GM19240 (cell line): ENCODE measurements around the gene PACSIN1.
"Not testable (repeated sequence)": the region's sequence is repeated elsewhere in the genome, so short reads cannot be mapped to it uniquely, and the experiment has no call there.

Experiments
- DNase-seq: peaks from one replicate; pipeline ENCODE4 v3.0.0; 2011; ENCODE audit warnings: low spot score; ENCODE audit not compliant: insufficient read length

Gene PACSIN1

DNA sequence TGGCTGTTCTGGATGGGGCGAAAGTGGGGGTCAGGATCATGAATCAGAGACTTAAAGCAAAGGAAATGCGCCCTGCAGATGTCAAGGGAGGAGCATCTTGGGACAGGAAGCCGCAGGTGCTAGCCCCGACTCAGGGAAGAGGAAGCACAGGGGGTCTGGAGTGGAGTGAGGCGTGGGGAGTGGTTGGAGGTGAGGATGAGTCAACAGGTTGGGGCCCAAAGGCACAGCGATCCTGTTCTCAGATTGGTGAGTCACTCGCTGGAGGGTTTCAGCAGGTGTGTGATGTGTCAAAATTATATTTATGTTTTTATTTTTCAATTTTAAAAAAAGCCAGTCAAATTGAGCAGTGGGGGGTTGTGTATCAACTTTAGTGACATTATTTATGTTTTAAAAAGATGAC, 19.0 kb downstream of the PACSIN1 start:
- DNase-seq, result no peak

DNA sequence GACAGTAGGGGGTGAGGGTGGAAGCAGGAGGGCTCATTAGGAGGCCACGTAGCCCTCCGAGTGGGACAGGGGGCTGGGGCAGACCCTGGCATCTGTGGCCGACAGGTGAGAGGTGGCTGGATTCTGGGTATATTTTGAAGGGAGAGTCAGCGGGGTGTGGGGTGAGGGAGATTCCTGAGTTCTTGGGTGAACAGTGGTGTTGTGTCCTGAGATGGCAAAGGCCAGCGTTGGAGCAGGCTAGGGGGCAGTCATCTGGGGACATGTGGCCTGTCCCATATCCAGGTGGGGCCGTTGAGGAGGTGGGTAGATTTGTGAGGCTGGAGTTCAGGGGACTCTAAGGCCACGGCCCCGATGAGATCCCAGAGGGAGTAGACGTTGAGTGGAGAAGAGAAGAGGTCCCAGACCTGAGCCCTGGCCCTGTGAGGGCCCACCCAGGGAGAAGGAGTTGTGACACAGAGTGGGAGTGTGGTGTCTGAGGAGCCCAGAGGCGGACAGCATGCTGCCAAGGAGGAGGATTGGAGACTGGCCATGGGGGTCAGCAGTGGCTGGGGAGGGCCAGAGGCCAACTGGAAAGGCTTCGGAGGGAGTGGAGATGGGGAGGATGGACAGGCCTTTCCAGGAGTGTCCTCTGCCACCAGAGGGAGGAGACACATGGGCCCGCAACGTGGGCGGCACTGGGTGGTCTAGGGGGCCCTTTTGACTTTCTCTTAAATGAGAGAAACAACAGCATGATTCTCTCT, 19.6 kb downstream of the PACSIN1 start:
- DNase-seq, result no peak

DNA sequence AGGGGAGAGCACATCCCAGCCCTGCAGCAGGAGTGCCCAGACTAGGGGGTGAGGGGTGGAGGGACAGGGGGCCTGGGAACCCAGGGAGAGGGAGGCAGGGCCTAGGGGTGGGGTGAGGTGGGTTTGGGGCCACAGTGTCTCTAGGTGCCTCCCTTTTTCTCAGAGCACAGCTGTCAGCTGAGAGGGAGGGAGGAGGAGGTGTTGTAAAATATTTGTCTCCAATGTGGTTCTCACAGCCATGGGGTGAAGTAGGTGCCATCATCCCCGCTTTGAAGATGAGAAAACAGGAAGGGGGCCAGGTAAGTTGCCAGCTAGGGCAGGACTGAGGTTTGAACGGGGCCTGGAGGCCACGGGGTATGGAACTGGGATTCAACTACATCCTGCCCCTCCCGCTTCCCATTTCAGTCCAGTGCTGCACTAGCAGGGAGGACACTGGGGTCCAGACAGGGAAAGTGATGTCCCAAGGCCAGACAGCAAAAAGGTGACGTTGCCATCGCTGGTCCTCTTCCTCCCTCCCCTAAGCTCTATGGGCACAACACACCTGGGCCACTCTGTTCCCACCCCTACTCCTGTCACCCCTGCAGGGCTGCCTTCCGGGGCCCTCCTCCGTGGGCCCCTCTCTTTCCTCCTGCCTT, 20.3 kb downstream of the PACSIN1 start:
- DNase-seq, result no peak

DNA sequence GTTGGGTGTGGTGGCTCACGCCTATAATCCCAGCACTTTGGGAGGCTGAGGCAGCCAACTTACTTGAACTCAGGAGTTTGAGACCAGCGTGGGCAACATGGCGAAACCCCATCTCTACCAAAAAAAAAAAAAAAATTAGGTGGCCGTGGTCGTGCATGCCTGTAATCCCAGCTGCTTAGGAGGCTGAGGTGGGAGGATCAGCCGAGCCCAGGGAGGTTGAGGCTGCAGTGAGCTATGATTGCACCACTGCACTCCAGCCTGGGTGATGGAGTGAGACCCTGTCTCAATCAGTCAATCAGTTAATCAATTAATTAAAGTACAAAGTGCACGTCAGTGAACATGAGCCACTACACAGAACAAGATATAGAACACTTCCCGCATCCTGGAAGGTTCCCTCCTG, 21.0 kb downstream of the PACSIN1 start:
- DNase-seq, result not testable (repeated sequence)

DNA sequence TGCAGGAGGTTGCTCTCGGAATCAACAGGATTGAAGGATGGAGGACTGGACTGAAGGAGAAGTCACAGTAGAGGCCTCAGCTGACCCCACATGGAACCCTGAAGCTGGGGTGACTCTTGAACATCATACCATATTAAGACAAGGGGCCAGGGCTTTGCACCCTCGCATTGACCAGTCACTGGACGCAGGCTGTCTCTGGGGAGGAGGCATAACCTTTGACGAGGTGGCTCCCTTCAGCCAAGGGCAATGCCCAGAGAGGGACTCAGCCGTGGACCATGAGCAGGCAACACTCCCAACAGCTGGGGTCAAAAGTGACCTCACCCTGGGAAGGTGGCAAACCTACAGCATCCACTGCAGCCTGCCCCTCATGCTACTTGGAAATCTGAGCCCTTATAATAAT, 21.7 kb downstream of the PACSIN1 start:
- no peak for DNase-seq

GRCh38 chr6:34489207-34489805, 23.4 kb downstream of the PACSIN1 start:
- no peak for DNase-seq

GRCh38 chr6:34490390-34491090, 24.7 kb downstream of the PACSIN1 start:
- no peak for DNase-seq

DNA sequence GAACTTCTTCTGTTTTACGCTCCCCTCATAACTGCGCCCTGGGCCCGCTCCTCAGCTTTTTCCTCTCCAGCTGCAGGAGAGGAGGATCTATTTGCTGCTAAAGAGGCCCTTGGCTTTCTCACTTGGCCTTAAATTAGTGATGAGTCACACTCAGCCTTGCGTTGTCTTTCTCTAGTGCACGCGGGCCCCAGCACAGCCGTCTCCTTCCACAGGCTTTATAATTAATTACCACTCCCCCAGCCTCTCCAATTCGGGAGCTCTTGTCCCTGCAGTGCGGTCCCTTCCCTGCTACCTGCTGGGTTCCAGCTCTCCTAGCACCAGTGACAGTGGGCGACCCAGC, 25.2 kb downstream of the PACSIN1 start:
- DNase-seq, result no peak

- no peak for DNase-seq
Observed at GRCh38 chr6:34493344-34493743, 27.5 kb downstream of the PACSIN1 start.

DNA sequence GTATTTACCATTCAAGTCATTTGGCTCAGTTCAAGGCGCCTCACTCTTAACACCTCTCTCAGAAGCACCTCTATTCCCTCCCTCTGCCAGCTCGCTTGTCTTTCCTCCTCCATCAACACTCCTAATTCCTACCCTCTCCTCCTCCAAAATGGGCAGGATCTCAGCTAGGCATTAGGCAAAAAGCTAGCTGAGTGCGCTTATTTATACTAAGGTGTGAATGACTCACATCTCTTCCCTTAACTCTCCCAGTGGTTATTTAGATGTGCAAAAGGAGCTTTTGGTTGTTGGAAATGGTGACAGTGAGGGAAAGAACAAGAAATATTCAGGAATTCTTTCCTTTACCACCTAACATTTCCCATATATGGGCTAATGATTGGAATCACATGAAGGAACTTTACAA, 29.1 kb downstream of the PACSIN1 start:
- no peak for DNase-seq

GRCh38 chr6:34496103-34496685, 30.3 kb downstream of the PACSIN1 start:
- DNase-seq, result no peak

DNA sequence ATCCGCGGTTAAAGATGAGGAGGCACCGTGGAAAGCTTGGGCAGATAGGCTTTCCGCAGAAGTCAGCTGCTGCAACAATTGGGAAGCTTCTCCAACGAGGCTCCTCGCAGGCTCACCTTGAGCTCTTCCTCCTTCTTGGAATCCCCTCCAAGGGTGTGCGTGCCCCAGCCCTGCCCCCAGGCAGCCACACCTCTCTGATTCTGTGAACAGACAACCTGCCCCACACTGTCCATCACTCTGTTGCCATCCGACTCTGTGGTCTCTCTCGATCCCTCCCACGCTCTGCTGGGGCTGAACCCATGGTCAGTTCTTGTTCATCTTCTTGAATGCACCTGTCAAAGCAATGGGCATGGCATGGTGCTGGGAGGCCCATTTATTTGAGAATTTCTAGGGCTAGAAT, 31.5 kb downstream of the PACSIN1 start:
- DNase-seq, result no peak

DNA sequence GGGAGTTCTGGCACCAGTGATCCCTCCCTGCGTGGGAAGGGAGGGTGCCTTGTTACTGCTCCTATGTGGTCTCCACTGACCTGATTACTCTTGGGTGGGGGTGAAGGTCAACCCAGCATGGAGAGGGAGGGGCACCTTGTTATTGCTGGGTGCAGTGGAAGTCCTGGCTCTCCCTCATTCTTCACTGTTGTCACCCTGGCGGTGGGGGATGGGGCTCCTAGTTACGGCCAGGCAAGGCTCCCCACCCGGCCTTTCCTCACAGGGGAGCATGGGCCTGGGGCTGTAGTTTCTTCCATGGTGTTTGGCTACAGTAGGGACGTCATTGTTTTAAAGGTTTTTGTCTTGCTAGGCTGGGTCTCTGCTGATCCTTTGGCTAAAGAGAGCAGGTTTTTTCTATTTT, 40.8 kb downstream of the PACSIN1 start:
- DNase-seq, result no peak

DNA sequence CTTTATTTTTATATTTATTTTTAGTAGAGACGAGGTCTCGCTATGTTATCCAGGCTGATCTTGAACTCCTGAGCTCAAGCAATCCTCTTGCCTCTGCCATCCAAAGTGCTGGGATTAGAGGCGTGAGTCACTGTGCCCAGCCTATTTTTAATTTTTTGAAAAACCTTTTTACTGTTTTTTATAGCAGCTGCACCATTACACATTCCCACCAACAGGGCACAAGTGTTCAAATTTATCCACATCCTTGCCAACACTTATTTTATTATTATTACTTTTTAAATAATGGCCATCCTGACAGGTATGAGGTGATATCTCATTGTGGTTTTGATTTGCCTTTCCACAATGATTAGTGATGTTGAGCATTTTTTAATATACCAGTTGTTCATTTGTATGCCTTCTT, 42.5 kb downstream of the PACSIN1 start:
- no peak for DNase-seq

DNA sequence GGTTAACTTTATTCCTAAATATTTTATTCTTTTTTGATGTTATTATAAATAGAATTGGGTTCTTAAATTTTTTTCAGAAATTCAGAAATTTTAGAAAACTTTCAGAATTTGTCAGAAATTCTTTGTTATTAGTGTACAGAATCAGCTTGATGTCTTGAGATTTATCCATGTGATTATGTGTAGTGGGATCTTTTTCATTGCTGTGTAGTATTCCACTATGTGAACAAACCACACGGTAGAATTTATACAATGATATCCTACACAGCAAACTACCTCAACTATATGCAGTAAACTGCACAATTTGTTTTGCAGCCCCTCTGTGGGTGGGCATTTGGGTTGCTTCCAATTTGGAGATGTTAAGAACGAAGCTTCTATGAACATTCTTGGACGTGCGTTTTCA, 43.9 kb downstream of the PACSIN1 start:
- DNase-seq, result no peak

- no peak for DNase-seq
Observed at GRCh38 chr6:34510299-34510698, 44.4 kb downstream of the PACSIN1 start.

DNA sequence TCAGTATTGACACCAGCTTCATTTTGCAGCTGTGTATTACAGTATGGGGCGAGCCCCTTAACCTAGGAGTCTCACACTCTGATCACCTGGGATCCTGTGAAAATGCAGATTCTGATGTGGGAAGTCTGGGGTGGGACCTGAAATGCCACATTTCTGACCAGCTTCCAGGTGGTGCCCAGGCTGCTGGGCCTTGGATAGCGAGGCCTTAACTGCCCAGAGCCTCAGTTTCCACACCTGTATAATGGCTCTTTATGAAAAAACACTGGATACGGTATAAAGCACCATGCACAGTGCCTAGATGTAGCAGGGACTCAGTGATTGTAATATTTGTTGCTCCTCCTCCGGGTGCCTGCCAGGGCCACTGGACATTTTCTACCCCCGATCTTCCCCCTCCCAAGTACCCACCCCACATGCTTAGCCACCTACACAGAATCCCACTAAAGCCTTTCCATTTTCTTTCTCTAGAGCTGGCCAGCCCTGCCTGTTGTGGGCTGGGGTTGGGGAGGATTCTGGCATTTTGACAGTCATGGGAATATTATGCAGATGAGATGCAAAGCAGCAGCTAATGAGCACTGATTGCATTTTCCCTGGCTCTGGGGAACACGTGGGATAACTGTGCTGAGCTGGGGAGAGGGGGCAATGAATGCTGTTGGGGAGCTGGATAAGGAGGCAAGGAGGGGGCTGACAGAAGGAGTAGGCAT, 45.5 kb downstream of the PACSIN1 start:
- DNase-seq, result no peak

GRCh38 chr6:34511915-34512737, 46.2 kb downstream of the PACSIN1 start:
- DNase-seq, result no peak

GRCh38 chr6:34512738-34513115, 46.9 kb downstream of the PACSIN1 start:
- DNase-seq, result no peak

DNA sequence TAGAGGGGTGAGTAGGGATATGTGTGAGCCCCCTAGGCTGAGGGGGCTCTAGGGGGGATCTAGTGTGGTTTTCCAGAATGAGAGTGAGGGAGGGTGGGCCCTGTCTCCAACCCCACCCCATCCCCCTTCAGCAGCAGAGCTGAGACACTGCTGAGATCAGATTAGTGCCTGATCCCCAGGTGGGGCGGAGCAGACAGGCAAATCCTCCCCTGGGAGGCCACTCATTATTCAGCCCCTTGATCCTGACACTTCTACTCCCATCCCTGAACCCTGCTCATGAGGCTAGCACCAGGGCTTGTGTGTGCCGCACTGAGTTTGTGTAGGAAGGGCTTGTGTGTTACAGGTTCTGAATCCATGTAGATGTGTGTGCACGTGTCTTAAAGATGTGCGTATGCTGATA, 47.8 kb downstream of the PACSIN1 start:
- no peak for DNase-seq

DNA sequence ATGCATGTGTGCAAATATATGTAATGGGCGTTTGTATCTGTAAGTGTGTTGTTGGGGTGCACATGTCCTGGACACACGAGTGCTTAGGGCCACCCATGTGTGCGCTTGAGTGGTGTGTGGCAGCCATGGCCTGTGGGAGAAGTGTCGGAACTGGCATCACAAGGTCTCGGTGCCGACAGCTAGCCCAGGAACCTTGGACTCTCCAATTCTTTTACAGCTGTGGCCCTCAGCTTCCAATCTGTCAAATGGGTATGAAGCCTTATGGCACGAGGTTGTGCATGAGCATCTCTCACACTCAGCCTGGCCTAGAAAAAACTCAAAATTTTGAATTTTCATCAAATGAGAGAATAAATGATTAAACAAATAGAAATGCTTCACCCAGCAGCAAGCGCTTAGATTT, 48.2 kb downstream of the PACSIN1 start:
- no peak for DNase-seq
